T-cell (primary cell): Measurements from ENCODE around the gene SAYSD1. TPM values are rescaled to one million over a fixed set of nuclear protein-coding genes. Genes with fewer than 3 reads are reported as not detected.

Experiments used
- ATAC-seq, 4 experiments: fragments of 200-7000 bp in 3 of 4; fragments of 150-1000 bp in 1 of 4; cut with Tn5 transposase; replicated peaks in 1 of 4; 1 replicate in 3 of 4; 2 replicates in 1 of 4; pipeline ENCODE4 v1.10.0; 2021; ENCODE audit warnings: moderate library complexity in 3 of 4, mild to moderate bottlenecking in 2 of 4, moderate number of reproducible peaks in 1 of 4
- CTCF ChIA-PET, 2 donors: fragments of 300-600 bp; sonication (Branson Sonifier 250); formaldehyde crosslinking; loops; one replicate each; lab custom pipeline; 2022; ENCODE audit warnings: antibody characterized with exemption in 2 of 2; lab: Charles Lee
- POLR2A ChIA-PET, 2 donors: fragments of 300-600 bp; sonication (Branson Sonifier 250); formaldehyde crosslinking; loops; one replicate each; lab custom pipeline; 2022; ENCODE audit warnings: antibody characterized with exemption in 2 of 2; lab: Charles Lee
- DNase-seq, 35 experiments: peaks; one replicate each; pipeline versions ENCODE4 v3.0.0 to v3.0.0-alpha.2; 2013 to 2023
- H3K27ac ChIP-seq: one replicate; pipeline ENCODE4 v1.5.1; 2013; ENCODE audit warnings: low read length
- H3K27me3 ChIP-seq, 2 experiments: replicated peaks in 1 of 2; 1 replicate in 1 of 2; 2 replicates in 1 of 2; pipeline versions ENCODE4 v1.6.1 to v1.7.0; 2013; ENCODE audit warnings: low read length in 1 of 2, mixed read lengths in 1 of 2; ENCODE audit not compliant: control insufficient read depth in 2 of 2, insufficient read depth in 2 of 2; ENCODE audit errors: extremely low read depth in 1 of 2
- H3K36me3 ChIP-seq, 2 donors: 1 replicate in 1 of 2; 2 replicates in 1 of 2; pipeline versions ENCODE4 v1.6.1 to v1.7.0; 2013; ENCODE audit warnings: low read length in 1 of 2; ENCODE audit not compliant: control insufficient read depth in 2 of 2, insufficient read depth in 1 of 2; ENCODE audit errors: extremely low read depth in 1 of 2
- H3K4me1 ChIP-seq, 2 experiments: 1 replicate in 1 of 2; 2 replicates in 1 of 2; pipeline versions ENCODE4 v1.6.1 to v1.7.0; 2013; ENCODE audit warnings: low read length in 2 of 2, mixed read lengths in 1 of 2; ENCODE audit not compliant: insufficient read depth in 2 of 2, control insufficient read depth in 1 of 2; ENCODE audit errors: extremely low read depth in 1 of 2
- H3K4me3 ChIP-seq, 2 donors: 1 replicate in 1 of 2; 2 replicates in 1 of 2; pipeline versions ENCODE4 v1.5.1 to v1.7.0; 2013; ENCODE audit warnings: mild to moderate bottlenecking in 2 of 2, low read length in 1 of 2, moderate library complexity in 1 of 2; ENCODE audit not compliant: control insufficient read depth in 1 of 2; ENCODE audit errors: extremely low read depth in 1 of 2
- H3K9me3 ChIP-seq: 2 replicates; pipeline ENCODE4 v1.7.0; 2013
- H3K27ac Mint-ChIP-seq, 2 donors: one replicate each; pipeline ENCODE4 v1.8.0; 2020 to 2021; ENCODE audit warnings: mild to moderate bottlenecking in 2 of 2, mixed read lengths in 2 of 2
- H3K27me3 Mint-ChIP-seq, 2 donors: one replicate each; pipeline ENCODE4 v1.8.0; 2021 to 2022; ENCODE audit warnings: mixed read lengths in 2 of 2
- H3K36me3 Mint-ChIP-seq: one replicate; pipeline ENCODE4 v1.8.0; 2021; ENCODE audit warnings: mixed read lengths
- H3K4me1 Mint-ChIP-seq, 3 donors: one replicate each; pipeline ENCODE4 v1.8.0; 2020 to 2022; ENCODE audit warnings: mixed read lengths in 3 of 3, mild to moderate bottlenecking in 1 of 3
- H3K4me3 Mint-ChIP-seq, 3 donors: one replicate each; pipeline ENCODE4 v1.8.0; 2020 to 2022; ENCODE audit warnings: mild to moderate bottlenecking in 3 of 3, mixed read lengths in 3 of 3, moderate library complexity in 3 of 3
- H3K9me3 Mint-ChIP-seq, 3 donors: one replicate each; pipeline ENCODE4 v1.8.0; 2020 to 2022; ENCODE audit warnings: mixed read lengths in 3 of 3
- WGBS: methylation state at CpG from one replicate; pipeline ENCODE4 v1.1.5; 2013; ENCODE audit warnings: missing lambda C conversion rate; ENCODE audit not compliant: insufficient coverage; 5-methylcytosine and 5-hydroxymethylcytosine counted together
- total RNA-seq, 35 experiments: library from RNA in 6 of 35; stranded (reverse) in 6 of 35; fragments of 120-200 nt in 1 of 35; gene quantifications; one replicate each; pipeline versions ENCODE4 v1.2.1 to v1.2.4 and lab custom pipeline; 2013 to 2026

Gene SAYSD1
- total RNA-seq, 5 donors from 2014 or later (not counting 1 experiment from before 2014, with no cell fraction given): 14.0 to 25.4 (median 19.2) TPM

DNA sequence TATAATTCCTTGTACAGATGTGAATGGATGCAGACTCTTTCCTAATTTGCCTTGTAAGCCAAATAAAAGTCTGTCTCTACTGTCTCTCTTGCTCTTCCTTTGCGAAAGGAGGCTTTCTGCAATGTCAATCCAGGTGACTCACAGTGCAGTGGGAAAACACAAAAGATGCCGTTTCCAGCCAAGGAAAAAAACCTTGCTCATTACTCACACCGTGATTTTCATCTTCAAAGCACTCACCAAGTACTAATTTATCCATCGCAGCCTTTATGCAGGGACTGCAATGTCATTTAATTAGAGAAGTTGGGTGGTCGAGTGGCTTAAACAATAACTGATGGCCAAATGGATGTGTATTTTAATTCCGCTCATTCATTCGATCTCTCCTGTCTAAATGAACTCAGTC is 23.8 kb downstream of the SAYSD1 start:
- Mint-ChIP-seq H3K27me3 (peaks cover 28 to 38% of the 10 kb centered on the region in 2 donors), H3K36me3 (no peaks in the 10 kb centered on the region), H3K27ac (no peak overlapping the region), H3K9me3 (no peaks in the 10 kb centered on the region), H3K4me3 (no peak overlapping the region), H3K4me1 (peaks cover 0 to 3% (median 0%) of the 10 kb centered on the region in 3 donors)
- Histone ChIP-seq H3K4me1 (no peaks in the 10 kb centered on the region), H3K36me3 (no peaks in the 10 kb centered on the region), H3K4me3 (no peak overlapping the region), H3K27ac (no peak overlapping the region), H3K27me3 (peaks cover 0 to 26% of the 10 kb centered on the region in 2 experiments), H3K9me3 (no peaks in the 10 kb centered on the region)
- ChIA-PET CTCF (no interaction called here), POLR2A (no interaction called here)
- ATAC-seq (no peak), DNase-seq (no peak)
- WGBS: 86% methylated on average over 2 of the region's 7 CpGs

DNA sequence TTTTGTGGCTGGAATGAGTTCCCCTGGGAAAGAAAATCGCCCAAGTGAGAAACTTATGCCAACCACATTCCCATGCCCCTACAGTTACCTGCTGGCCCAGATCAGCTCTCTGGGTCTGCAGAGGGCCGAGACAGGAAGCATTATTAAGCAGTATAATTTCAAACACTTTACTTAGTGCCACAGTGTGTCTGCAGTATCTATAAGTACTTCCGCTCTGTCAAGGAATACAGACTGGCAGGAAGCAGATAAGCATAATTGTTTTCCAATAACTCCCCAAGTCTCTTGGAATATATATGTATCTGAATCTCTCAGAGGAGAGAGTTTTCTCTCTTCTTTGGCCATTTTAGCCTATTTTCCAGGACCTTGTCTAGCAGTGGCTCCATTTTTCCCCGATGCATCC is 24.9 kb downstream of the SAYSD1 start:
- no peaks in the 10 kb centered on the region for H3K36me3 ChIP-seq
- H3K4me3 Mint-ChIP-seq: no peak overlapping the region
- CTCF ChIA-PET: no interaction called here
- DNase-seq: no peak
- no peak for ATAC-seq
- H3K9me3 ChIP-seq: no peaks in the 10 kb centered on the region
- H3K27ac ChIP-seq: no peak overlapping the region
- peaks cover 0 to 6% (median 0%) of the 10 kb centered on the region in 3 donors for H3K4me1 Mint-ChIP-seq
- POLR2A ChIA-PET: no interaction called here
- WGBS: 20% methylated on average over 1 of the region's 4 CpGs
- no peak overlapping the region for H3K27ac Mint-ChIP-seq
- H3K27me3 Mint-ChIP-seq: peaks cover 28 to 39% of the 10 kb centered on the region in 2 donors
- no peaks in the 10 kb centered on the region for H3K4me1 ChIP-seq
- H3K27me3 ChIP-seq: peaks cover 0 to 36% of the 10 kb centered on the region in 2 experiments
- no peaks in the 10 kb centered on the region for H3K9me3 Mint-ChIP-seq
- H3K4me3 ChIP-seq: no peak overlapping the region
- H3K36me3 Mint-ChIP-seq: no peaks in the 10 kb centered on the region

DNA sequence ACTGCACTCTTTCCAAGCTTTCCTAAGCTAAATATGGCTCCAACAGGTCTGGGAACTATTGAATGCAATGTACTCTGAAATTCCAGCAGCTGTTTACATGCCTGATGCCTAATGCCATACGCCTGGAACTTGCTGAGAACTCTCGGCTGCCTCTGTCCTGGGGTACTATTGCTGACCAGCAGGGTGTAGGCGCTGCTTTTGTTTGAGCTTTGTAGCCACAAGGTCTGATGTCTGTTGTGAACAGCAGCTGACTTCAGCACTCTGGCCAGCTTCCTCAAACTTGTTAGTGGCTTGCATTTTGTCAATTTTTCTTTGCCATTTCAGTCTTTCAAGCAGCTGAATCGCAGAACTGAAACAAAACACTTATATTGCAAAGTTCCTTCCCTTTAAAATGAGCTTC is 26.7 kb downstream of the SAYSD1 start:
- ChIA-PET CTCF (interaction anchor here (0.5 to 1.5 kb wide), 6 partner anchors 26 to 1229 kb away, joined by 3 read pairs; no protein-coding TSS in a partner anchor), POLR2A (no interaction called here)
- Mint-ChIP-seq H3K9me3 (no peaks in the 10 kb centered on the region), H3K4me1 (peaks cover 0 to 6% (median 0%) of the 10 kb centered on the region in 3 donors), H3K27me3 (peaks cover 28 to 42% of the 10 kb centered on the region in 2 donors), H3K36me3 (no peaks in the 10 kb centered on the region), H3K4me3 (no peak overlapping the region), H3K27ac (no peak overlapping the region)
- Histone ChIP-seq H3K27ac (no peak overlapping the region), H3K27me3 (peaks cover 0 to 46% of the 10 kb centered on the region in 2 experiments), H3K36me3 (no peaks in the 10 kb centered on the region), H3K4me3 (no peak overlapping the region), H3K9me3 (no peaks in the 10 kb centered on the region), H3K4me1 (no peaks in the 10 kb centered on the region)
- ATAC-seq (peak in 1 of 4 experiments; percentile 66), DNase-seq (peak in 8 of 35 experiments; percentile 5 to 31 (median 9))
- 36% methylated on average over 3 of the region's 4 CpGs for WGBS

DNA sequence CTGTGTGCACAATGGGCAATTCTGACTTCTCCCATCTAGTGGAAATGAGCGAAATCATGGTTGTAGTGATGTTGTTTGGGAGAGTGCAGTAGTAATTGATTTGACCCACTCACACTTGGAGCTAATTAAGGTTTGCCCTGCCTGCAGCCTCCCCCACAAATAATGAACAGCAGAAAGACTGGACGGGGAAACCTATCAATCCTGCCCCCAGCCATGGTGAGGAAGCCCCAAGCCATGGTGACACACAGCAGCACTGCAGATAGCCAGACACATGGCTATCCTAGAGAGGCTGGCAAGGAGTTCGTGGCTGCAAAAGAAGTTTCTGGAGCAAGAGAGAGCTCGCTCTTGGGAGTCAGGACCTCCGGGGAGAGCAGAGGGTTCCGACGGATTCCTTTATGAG is 27.8 kb downstream of the SAYSD1 start:
- H3K27me3 Mint-ChIP-seq: peaks cover 28 to 43% of the 10 kb centered on the region in 2 donors
- H3K9me3 Mint-ChIP-seq: no peaks in the 10 kb centered on the region
- Histone ChIP-seq H3K4me1 (no peaks in the 10 kb centered on the region), H3K9me3 (no peaks in the 10 kb centered on the region), H3K4me3 (no peak overlapping the region), H3K36me3 (no peaks in the 10 kb centered on the region), H3K27me3 (peaks cover 0 to 46% of the 10 kb centered on the region in 2 experiments), H3K27ac (no peak overlapping the region)
- H3K36me3 Mint-ChIP-seq: no peaks in the 10 kb centered on the region
- no peak overlapping the region for H3K27ac Mint-ChIP-seq
- H3K4me1 Mint-ChIP-seq: peaks cover 0 to 6% (median 0%) of the 10 kb centered on the region in 3 donors
- ChIA-PET POLR2A (no interaction called here), CTCF (no interaction called here)
- H3K4me3 Mint-ChIP-seq: no peak overlapping the region
- no peak for DNase-seq
- no peak for ATAC-seq
- WGBS: 50% methylated on average over 1 of the region's 7 CpGs

DNA sequence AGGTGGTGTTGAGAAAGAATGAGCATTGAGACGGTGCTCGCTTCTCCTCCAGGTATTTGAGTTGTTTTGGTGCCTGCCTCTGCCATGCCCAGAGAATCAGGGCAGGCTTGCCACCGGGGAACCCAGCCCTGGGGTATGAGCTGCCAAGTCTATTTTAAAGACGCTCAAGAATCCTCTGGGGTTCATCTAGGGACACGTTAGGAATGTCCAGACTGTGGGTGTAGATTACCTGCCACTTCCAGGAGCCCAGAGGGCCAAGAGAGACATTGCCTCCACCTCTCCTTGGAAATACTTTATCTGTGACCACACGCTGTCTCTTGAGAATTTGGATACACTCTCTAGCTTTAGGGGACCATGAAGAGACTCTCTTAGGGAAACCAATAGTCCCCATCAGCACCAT is 28.3 kb downstream of the SAYSD1 start:
- H3K9me3 ChIP-seq: no peaks in the 10 kb centered on the region

DNA sequence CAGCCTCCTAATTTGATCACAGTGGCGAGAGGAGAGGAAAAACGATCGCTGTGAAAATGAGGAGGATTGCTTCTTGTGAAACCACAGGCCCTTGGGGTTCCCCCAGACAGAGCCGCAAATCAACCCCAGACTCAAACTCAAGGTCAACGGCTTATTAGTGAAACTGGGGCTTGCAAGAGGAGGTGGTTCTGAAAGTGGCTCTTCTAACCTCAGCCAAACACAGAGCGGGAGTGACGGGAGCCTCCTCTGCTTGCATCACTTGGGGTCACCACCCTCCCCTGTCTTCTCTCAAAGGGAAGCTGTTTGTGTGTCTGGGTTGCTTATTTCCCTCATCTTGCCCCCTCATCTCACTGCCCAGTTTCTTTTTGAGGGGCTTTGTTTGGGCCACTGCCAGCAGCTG is 28.7 kb downstream of the SAYSD1 start:
- CTCF ChIA-PET: no interaction called here

More for the DNA sequence above, 28.3 kb downstream of the SAYSD1 start:
- H3K27me3 ChIP-seq: peaks cover 0 to 46% of the 10 kb centered on the region in 2 experiments
- Mint-ChIP-seq H3K4me1 (peaks cover 0 to 6% (median 0%) of the 10 kb centered on the region in 3 donors), H3K36me3 (no peaks in the 10 kb centered on the region), H3K27me3 (peaks cover 24 to 43% of the 10 kb centered on the region in 2 donors), H3K4me3 (no peak overlapping the region), H3K27ac (no peak overlapping the region), H3K9me3 (no peaks in the 10 kb centered on the region)
- ChIA-PET POLR2A (no interaction called here), CTCF (no interaction called here)
- DNase-seq: no peak
- ATAC-seq: no peak
- 57% methylated on average over 6 of the region's 6 CpGs for WGBS
- H3K4me3 ChIP-seq: no peak overlapping the region
- no peaks in the 10 kb centered on the region for H3K4me1 ChIP-seq
- H3K27ac ChIP-seq: no peak overlapping the region
- no peaks in the 10 kb centered on the region for H3K36me3 ChIP-seq

More for the DNA sequence above, 28.7 kb downstream of the SAYSD1 start:
- no CpG with 5 or more reads among the region's 7 CpGs for WGBS
- ATAC-seq (peak in 1 of 4 experiments; percentile 28), DNase-seq (peak in 1 of 35 experiments; percentile 9)
- Mint-ChIP-seq H3K9me3 (no peaks in the 10 kb centered on the region), H3K36me3 (no peaks in the 10 kb centered on the region), H3K27me3 (peaks cover 22 to 40% of the 10 kb centered on the region in 2 donors), H3K4me3 (no peak overlapping the region), H3K4me1 (peaks cover 0 to 6% (median 0%) of the 10 kb centered on the region in 3 donors), H3K27ac (no peak overlapping the region)
- Histone ChIP-seq H3K4me1 (no peaks in the 10 kb centered on the region), H3K27me3 (peaks cover 0 to 46% of the 10 kb centered on the region in 2 experiments), H3K4me3 (no peak overlapping the region), H3K9me3 (no peaks in the 10 kb centered on the region), H3K27ac (no peak overlapping the region), H3K36me3 (no peaks in the 10 kb centered on the region)
- POLR2A ChIA-PET: no interaction called here
